DOHH2 (cell line): ENCODE results near the gene SERTAD2.

Source experiments
- CTCF ChIP-seq: fragments of 200-600 bp; sonication (generic); IDR thresholded peaks from one replicate; pipeline ENCODE4 v1.5.1; 2014; ENCODE audit warnings: antibody characterized with exemption, mild to moderate bottlenecking, low read depth, low read length; ENCODE audit not compliant: poor library complexity, severe bottlenecking
- EZH2phosphoT487 ChIP-seq: fragments of 200-600 bp; sonication (generic); IDR thresholded peaks from 2 replicates; pipeline ENCODE4 v1.6.1; 2017; ENCODE audit warnings: borderline replicate concordance, mild to moderate bottlenecking, antibody characterized with exemption, low read length, moderate library complexity, mixed read lengths

- TF ChIP-seq EZH2phosphoT487: 0 out of 2 replicates have a peak, but pooled peaks have one; percentile 25
- TF ChIP-seq CTCF: peak; percentile 8
These were observed at the start of gene SERTAD2 for GRCh38 chr2:64653109-64654062.
